GM12878 (cell line): Measurements from ENCODE around the gene FCGR3B. TPM values are rescaled to one million over a fixed set of nuclear protein-coding genes. Genes with fewer than 3 reads are reported as not detected.
"Not testable (repeated sequence)": the region's sequence is repeated elsewhere in the genome, so short reads cannot be mapped to it uniquely, and the experiment has no call there.

Experiments used
- ATAC-seq: fragments of 200-7000 bp; cut with Tn5 transposase; 3 replicates; pipeline ENCODE4 v1.9.1; 2020; ENCODE audit warnings: mild to moderate bottlenecking, moderate library complexity
- BruUV-seq: library from RNA; stranded (reverse); fragments of 400-500 nt; replicated peaks from 2 replicates; lab custom pipeline; 2021; lab: Mats Ljungman, UMichigan
- CTCF ChIA-PET: fragments of 300-600 bp; sonication (Branson Sonifier 250); formaldehyde crosslinking; extraction: SDS; loops from one replicate; lab custom pipeline; 2021; ENCODE audit warnings: inconsistent platforms; lab: Yijun Ruan, JAX
- POLR2A ChIA-PET: fragments of 350-600 bp; formaldehyde crosslinking; extraction: SDS; loops from one replicate; lab custom pipeline; 2021; ENCODE audit warnings: inconsistent platforms; lab: Charles Lee
- RAD21 ChIA-PET: fragments of 300-600 bp; sonication (Branson Sonifier 250); formaldehyde crosslinking; loops from one replicate; lab custom pipeline; 2023; ENCODE audit warnings: antibody characterized with exemption; ENCODE audit not compliant: unreplicated experiment; lab: Charles Lee
- SMC1A ChIA-PET: fragments of 300-600 bp; sonication (Branson Sonifier 250); formaldehyde crosslinking; loops from one replicate; lab custom pipeline; 2023; ENCODE audit not compliant: unreplicated experiment, uncharacterized antibody; lab: Charles Lee
- DNase-seq: peaks from one replicate; pipeline ENCODE4 v3.0.0-alpha.2; 2011; ENCODE audit warnings: low read depth, low spot score
- FAIRE-seq: peaks from 3 replicates; lab custom pipeline; 2011; peaks lifted over from hg19 to GRCh38; lab: Jason Lieb, UNC
- H2AFZ ChIP-seq: 2 replicates; pipeline ENCODE4 v1.6.0; 2011; ENCODE audit warnings: low read depth, low read length, control low read depth; ENCODE audit not compliant: control insufficient read depth
- H3K27ac ChIP-seq: 2 replicates; pipeline ENCODE4 v1.5.1; 2011; ENCODE audit warnings: control low read depth; ENCODE audit not compliant: control insufficient read depth, insufficient read depth
- H3K27me3 ChIP-seq, 2 experiments: replicated peaks in 1 of 2; 2 replicates each; pipeline versions ENCODE4 v1.6.0 to v1.6.1; 2011; ENCODE audit warnings: low read length in 1 of 2; ENCODE audit not compliant: control insufficient read depth in 2 of 2, insufficient read depth in 2 of 2
- H3K36me3 ChIP-seq, 2 experiments: 2 replicates each; pipeline ENCODE4 v1.5.1; 2011; ENCODE audit warnings: low read length in 1 of 2; ENCODE audit not compliant: control insufficient read depth in 2 of 2, insufficient read depth in 2 of 2
- H3K4me1 ChIP-seq: 2 replicates; pipeline ENCODE4 v1.6.1; 2011; ENCODE audit warnings: mild to moderate bottlenecking, low read length, moderate library complexity, mixed read lengths; ENCODE audit not compliant: control insufficient read depth, insufficient read depth
- H3K4me2 ChIP-seq: 2 replicates; pipeline ENCODE4 v1.6.0; 2011; ENCODE audit warnings: control low read depth; ENCODE audit not compliant: control insufficient read depth, insufficient read depth
- H3K4me3 ChIP-seq: fragments of 200-600 bp; sonication (generic); 2 replicates; pipeline ENCODE4 v1.5.1; 2016
- H3K79me2 ChIP-seq: 2 replicates; pipeline ENCODE4 v1.6.0; 2011; ENCODE audit warnings: low read length; ENCODE audit not compliant: control insufficient read depth, insufficient read depth
- H3K9ac ChIP-seq: 2 replicates; pipeline ENCODE4 v1.8.0; 2011; ENCODE audit warnings: low read length, control low read depth, mixed read lengths; ENCODE audit not compliant: control insufficient read depth, insufficient read depth
- H3K9me3 ChIP-seq: replicated peaks from 3 replicates; pipeline ENCODE4 v1.5.1; 2011; ENCODE audit warnings: mild to moderate bottlenecking, low read length; ENCODE audit not compliant: control insufficient read depth, insufficient read depth
- H4K20me1 ChIP-seq: 2 replicates; pipeline ENCODE4 v1.6.0; 2011; ENCODE audit not compliant: control insufficient read depth, insufficient read depth
- WGBS: methylation state at CpG from one replicate; pipeline ENCODE4 v1.1.6; 2016; ENCODE audit warnings: low lambda C conversion rate; ENCODE audit not compliant: insufficient replicate concordance, insufficient coverage; ENCODE audit errors: missing lambda C conversion rate; 5-methylcytosine and 5-hydroxymethylcytosine counted together
- in situ Hi-C: fragments of 300-500 bp; cut with MboI; formaldehyde crosslinking; loops from 9 replicates; pipeline ENCODE4 v1.14.3; 2018; ENCODE audit warnings: mixed read lengths
- intact Hi-C: fragments of 100-400 bp; cut with micrococcal nuclease; formaldehyde crosslinking; loops from one replicate; pipeline ENCODE4 v1.14.2; 2022; ENCODE audit not compliant: unreplicated experiment
- polyA plus RNA-seq, 11 experiments: library from polyadenylated mRNA; depleted of rRNA in 4 of 11; unstranded in 6 of 11; stranded (reverse) in 5 of 11; fragments of >200 nt; fragmentation: Nextera tagmentation in 4 of 11; fragmentation: Illumina TruSeq in 1 of 11; extraction: Ambion mirVana in 4 of 11; extraction: Trizol in 1 of 11; gene quantifications; 1 replicate in 1 of 11; 2 replicates in 10 of 11; pipeline versions ENCODE4 v1.2.1 to v1.2.3, GENCODE V29; 2011 to 2016; ENCODE audit warnings: inconsistent platforms in 2 of 11, missing spikeins in 2 of 11, low read depth in 1 of 11
- total RNA-seq, 4 experiments: library from RNA; depleted of rRNA in 3 of 4; stranded (reverse); fragments of >200 nt in 3 of 4; fragmentation: Illumina TruSeq in 1 of 4; extraction: Trizol in 1 of 4; gene quantifications; 2 replicates each; pipeline versions ENCODE4 v1.2.1 to v1.2.3, GENCODE V29; 2013 to 2021

Gene FCGR3B
- total and polyA plus RNA-seq, 10 of the 15 experiments (the other 5 are each of a cell fraction or from before 2014, with no cell fraction given) = not detected

DNA sequence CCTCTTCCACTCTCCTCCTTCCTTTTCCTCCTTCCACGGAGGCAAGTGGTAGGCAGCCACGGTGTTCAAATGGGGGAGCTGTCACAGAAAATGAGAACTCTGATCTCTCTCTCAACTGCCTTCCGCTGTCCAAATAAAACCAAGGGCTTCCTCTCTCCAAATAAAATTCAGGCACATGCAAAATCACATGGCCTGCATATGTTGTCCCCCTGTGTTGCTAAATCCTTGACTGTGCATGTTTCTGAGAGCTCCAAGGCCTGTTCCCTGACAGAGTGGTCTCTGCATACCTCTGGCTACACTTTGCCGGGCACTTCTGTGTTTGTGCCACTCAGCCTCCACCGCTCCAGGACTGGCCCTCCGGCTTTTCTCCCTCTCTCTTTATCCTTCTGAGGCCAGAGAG, 42.4 kb downstream of the FCGR3B start:
- H3K4me2 ChIP-seq, FAIRE-seq, H3K27ac ChIP-seq, RAD21 ChIA-PET, H3K79me2 ChIP-seq, in situ Hi-C loops, H3K27me3 ChIP-seq, SMC1A ChIA-PET, H3K4me3 ChIP-seq, ATAC-seq, H3K9me3 ChIP-seq, CTCF ChIA-PET, POLR2A ChIA-PET, H3K9ac ChIP-seq, H4K20me1 ChIP-seq, intact Hi-C loops, H3K36me3 ChIP-seq, DNase-seq, H3K4me1 ChIP-seq, H2AFZ ChIP-seq, BruUV-seq: not testable (repeated sequence)
- no CpG with 5 or more reads among the region's 6 CpGs for WGBS

DNA sequence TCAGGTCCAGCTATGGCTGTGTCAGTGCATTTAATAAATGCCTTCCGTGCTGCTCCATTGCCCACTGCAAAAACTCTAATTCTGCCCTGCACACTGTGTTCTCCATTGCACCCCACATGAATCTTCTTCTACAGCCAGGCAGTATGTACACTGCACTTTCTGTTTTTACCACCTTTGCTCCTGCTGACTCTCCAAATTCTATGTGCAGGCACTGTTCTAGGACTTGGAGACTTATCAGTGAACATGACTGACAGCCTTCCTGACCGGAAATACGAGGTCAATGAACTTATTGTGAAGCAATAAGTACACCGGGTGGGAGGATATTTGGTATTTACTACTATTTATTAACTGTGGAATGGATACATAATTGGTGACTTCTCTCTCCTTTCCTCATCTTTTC, 48.1 kb downstream of the FCGR3B start:
- H3K4me3 ChIP-seq, H3K4me1 ChIP-seq, H3K27me3 ChIP-seq, H3K9ac ChIP-seq, H2AFZ ChIP-seq, in situ Hi-C loops, CTCF ChIA-PET, H3K9me3 ChIP-seq, FAIRE-seq, H3K79me2 ChIP-seq, ATAC-seq, H3K4me2 ChIP-seq, H3K27ac ChIP-seq, H4K20me1 ChIP-seq, H3K36me3 ChIP-seq, DNase-seq, POLR2A ChIA-PET, intact Hi-C loops, RAD21 ChIA-PET, BruUV-seq, SMC1A ChIA-PET: not testable (repeated sequence)
- WGBS = no CpG with 5 or more reads among the region's 4 CpGs

DNA sequence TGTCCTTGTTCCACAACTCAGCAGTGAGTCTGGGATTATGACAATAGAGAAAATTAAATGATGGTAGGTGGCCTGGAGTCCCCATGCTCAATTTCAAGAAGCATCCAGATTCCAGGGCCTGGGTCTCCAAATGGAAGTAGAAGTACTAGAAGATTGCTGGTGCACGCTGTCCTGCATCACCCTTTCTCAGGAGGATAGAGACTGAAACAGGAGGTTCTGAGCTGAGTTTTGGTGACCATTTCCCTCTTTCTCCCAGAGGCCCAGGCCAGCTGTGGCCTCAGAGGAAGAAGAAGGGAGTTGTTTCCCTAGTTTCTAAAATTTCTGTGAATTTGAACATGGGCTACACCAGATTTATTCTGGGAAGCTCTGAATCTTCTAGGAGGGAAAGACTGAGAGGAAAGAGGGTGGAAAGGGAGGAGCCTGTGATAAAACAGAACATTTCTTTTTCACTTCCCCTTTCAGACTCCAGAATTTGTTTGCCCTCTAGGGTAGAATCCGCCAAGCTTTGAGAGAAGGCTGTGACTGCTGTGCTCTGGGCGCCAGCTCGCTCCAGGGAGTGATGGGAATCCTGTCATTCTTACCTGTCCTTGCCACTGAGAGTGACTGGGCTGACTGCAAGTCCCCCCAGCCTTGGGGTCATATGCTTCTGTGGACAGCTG, 50.0 kb downstream of the FCGR3B start:
- H3K4me1 ChIP-seq, H3K79me2 ChIP-seq, H2AFZ ChIP-seq, CTCF ChIA-PET, POLR2A ChIA-PET, H3K9me3 ChIP-seq, H3K9ac ChIP-seq, H4K20me1 ChIP-seq, in situ Hi-C loops, SMC1A ChIA-PET, H3K27ac ChIP-seq, intact Hi-C loops, BruUV-seq, H3K36me3 ChIP-seq, H3K4me2 ChIP-seq, H3K4me3 ChIP-seq, H3K27me3 ChIP-seq, DNase-seq, RAD21 ChIA-PET: not testable (repeated sequence)
- no CpG with 5 or more reads among the region's 4 CpGs for WGBS
- ATAC-seq (peak; percentile 88), FAIRE-seq (peak; percentile 38)

DNA sequence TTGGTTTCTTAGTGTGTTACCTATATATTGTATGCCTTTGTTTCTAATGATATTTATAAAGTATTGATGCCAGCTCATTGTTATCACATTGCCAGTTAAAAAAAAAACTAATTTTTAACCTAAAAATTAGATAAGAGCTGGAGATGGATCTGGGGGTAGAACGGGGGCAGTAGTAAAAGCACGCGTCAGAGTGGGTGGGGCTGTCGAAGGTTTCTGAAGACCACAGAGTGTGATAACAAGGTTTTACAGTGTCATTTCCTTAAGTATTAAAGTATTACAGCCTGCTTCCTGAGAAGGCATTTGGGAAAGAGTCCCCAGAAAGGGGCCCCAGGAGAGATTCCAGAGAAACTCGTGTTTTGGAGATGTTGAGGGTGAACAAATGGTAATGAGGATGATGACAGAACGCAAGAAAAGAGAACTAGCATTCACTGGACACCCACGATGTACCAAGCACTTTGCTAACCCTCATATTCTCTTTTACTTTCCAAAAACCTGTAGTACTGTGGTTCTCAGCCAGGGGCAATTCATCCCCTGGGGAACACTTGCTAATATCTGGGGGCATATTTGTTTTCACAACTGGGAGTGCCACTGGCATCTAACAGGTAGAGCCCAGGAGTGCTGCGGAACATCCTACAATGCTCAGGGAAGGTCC, 51.0 kb downstream of the FCGR3B start:
- H2AFZ ChIP-seq, BruUV-seq, SMC1A ChIA-PET, DNase-seq, H3K4me2 ChIP-seq, H3K79me2 ChIP-seq, H3K4me3 ChIP-seq, FAIRE-seq, H3K4me1 ChIP-seq, H4K20me1 ChIP-seq, H3K27me3 ChIP-seq, CTCF ChIA-PET, RAD21 ChIA-PET, H3K9ac ChIP-seq, intact Hi-C loops, in situ Hi-C loops, H3K27ac ChIP-seq, H3K9me3 ChIP-seq, POLR2A ChIA-PET, H3K36me3 ChIP-seq: not testable (repeated sequence)
- WGBS = 0% methylated on average over 2 of the region's 8 CpGs
- ATAC-seq = peak; percentile 42
